ENCODE data around the gene MEP1A.
"Not testable (repeated sequence)": the region's sequence is repeated elsewhere in the genome, so short reads cannot be mapped to it uniquely, and the experiment has no call there.

The MEP1A gene

GRCh38 chr6:46793138-46793537 is at the start of gene MEP1A:
Gene MEP1A (plus strand): TSS chr6:46793389. CDS start chr6:46793399, 10 bp downstream.
- H3K9me3 Mint-ChIP-seq = no peaks in the 10 kb centered on the region
- no peaks in the 10 kb centered on the region for H3K4me1 Mint-ChIP-seq (ENCODE audit: low read depth)
- H3K4me3 Mint-ChIP-seq = no peak within 1 kb of the TSS
- no peaks in the 10 kb centered on the region for H3K36me3 Mint-ChIP-seq (ENCODE audit: low read depth)
- no peak for DNase-seq
- H3K27me3 Mint-ChIP-seq = peaks cover 12% of the 10 kb centered on the region
- H3K27ac Mint-ChIP-seq = no peak within 1 kb of the TSS

DNA sequence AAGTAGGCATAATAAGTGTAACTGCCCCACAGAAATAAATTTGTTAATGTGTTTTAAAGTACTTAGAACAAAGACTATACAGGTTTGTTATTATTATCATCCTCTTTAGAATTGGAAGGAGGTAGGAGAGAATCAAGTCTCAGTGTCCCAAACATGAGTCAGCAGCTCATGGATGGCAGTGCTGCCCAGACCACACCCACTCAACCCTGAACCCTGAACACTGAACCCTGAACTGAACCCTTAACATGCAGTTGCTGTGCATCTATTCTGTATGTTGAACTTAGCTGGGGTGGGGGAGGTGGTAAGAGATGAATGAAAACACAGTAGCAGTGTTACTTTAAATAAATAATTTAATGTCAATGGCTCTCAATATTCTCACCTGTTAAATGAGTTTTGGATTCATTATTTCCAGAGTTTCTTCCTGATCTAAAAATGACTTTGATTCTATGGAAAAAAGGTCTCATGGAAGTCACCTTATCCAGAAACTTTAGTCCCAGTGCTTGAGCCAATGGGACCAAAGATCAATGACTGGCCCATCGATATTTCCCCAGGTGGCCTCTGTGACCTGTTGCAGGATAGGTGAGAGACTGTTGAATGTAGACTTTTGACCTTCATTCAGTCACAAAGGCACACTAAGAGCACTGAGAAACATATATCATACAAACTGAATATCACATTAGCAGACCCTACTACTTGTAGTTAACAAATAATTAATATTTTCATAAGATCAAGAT is 49.6 kb upstream of the MEP1A start:
- Mint-ChIP-seq H3K4me3 (no peak overlapping the region), H3K9me3 (no peaks in the 10 kb centered on the region), H3K27me3 (peaks cover 23% of the 10 kb centered on the region), H3K27ac (no peak overlapping the region), H3K4me1 (ENCODE audit: low read depth) (no peaks in the 10 kb centered on the region), H3K36me3 (ENCODE audit: low read depth) (no peaks in the 10 kb centered on the region)
- DNase-seq = no peak

DNA sequence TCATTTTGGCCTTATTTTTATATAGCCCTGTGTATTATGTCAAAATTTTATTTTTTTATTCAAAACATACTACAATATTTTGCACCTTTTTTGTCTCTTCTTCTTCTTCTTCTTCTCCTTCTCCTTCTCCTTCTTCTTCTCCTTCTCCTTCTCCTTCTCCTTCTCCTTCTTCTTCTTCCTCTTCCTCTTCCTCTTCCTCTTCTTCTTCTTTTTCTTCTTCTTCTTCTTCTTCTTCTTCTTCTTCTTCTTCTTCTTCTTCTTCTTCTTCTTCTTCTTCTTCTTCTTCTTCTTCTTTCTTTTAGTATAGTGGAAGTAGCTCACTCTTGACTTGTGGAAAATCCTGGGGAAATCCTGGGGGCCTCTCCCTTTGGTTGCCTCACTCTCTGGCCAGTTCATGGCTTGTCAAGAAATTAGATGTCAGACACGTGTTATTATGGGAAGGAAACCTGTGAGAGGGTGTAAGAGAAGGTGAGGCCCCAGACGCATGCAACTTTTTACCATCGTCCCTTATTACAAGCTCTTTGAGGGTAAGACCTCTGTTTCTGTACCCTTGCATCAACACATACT is 48.9 kb upstream of the MEP1A start:
- not testable (repeated sequence) for H3K4me3 Mint-ChIP-seq; H3K27ac Mint-ChIP-seq; DNase-seq; H3K4me1 Mint-ChIP-seq (ENCODE audit: low read depth); H3K9me3 Mint-ChIP-seq; H3K36me3 Mint-ChIP-seq (ENCODE audit: low read depth)
- H3K27me3 Mint-ChIP-seq = peaks cover 26% of the 10 kb centered on the region

- Mint-ChIP-seq H3K4me1 (ENCODE audit: low read depth) (no peaks in the 10 kb centered on the region), H3K27ac (no peak overlapping the region)
- no peak for DNase-seq
These were observed 47.2 kb upstream of the MEP1A start for GRCh38 chr6:46745973-46746372.

DNA sequence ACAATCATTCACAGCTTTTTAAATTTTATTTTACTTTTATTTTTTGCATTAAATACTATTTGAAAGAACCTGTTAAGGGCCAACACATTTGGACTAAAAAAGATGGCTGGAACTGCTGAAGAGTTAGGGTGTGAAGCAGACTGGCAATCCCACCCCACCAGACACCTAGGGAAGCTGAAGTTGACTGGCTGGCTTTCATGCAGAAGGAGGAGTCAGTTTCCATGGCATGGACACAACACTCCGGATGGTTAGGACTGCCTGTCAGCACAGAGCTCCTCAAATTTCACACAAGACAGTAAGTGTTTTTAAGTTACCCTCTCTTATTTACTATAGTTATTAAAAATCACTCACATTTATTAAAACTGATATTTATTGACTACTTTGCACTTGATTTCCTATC is 46.5 kb upstream of the MEP1A start, which contains the start of gene ANKRD66:
ANKRD66 (plus strand) TSS at position 238 of the 400 bp plus-strand sequence. CDS start 5,016 bp downstream, outside the sequence.
- Mint-ChIP-seq H3K9me3 (no peaks in the 10 kb centered on the region), H3K4me3 (no peak within 1 kb of the TSS), H3K36me3 (ENCODE audit: low read depth) (no peaks in the 10 kb centered on the region), H3K27me3 (peaks cover 23% of the 10 kb centered on the region), H3K4me1 (ENCODE audit: low read depth) (no peaks in the 10 kb centered on the region), H3K27ac (no peak within 1 kb of the TSS)
- DNase-seq = no peak

More at GRCh38 chr6:46745973-46746372, 47.2 kb upstream of the MEP1A start:
- H3K4me3 Mint-ChIP-seq = no peak overlapping the region
- H3K9me3 Mint-ChIP-seq = no peaks in the 10 kb centered on the region
- no peaks in the 10 kb centered on the region for H3K36me3 Mint-ChIP-seq (ENCODE audit: low read depth)
- peaks cover 26% of the 10 kb centered on the region for H3K27me3 Mint-ChIP-seq

- no peaks in the 10 kb centered on the region for H3K9me3 Mint-ChIP-seq
- H3K36me3 Mint-ChIP-seq (ENCODE audit: low read depth) = no peaks in the 10 kb centered on the region
- no peak for DNase-seq
- H3K27ac Mint-ChIP-seq = no peak overlapping the region
- no peaks in the 10 kb centered on the region for H3K4me1 Mint-ChIP-seq (ENCODE audit: low read depth)
- no peak overlapping the region for H3K4me3 Mint-ChIP-seq
- H3K27me3 Mint-ChIP-seq = peaks cover 24% of the 10 kb centered on the region
These were observed 44.2 kb upstream of the MEP1A start for GRCh38 chr6:46748940-46749503.

- Mint-ChIP-seq H3K4me1 (ENCODE audit: low read depth) (no peaks in the 10 kb centered on the region), H3K27me3 (peaks cover 27% of the 10 kb centered on the region)
- DNase-seq = no peak
These were observed 43.5 kb upstream of the MEP1A start for GRCh38 chr6:46749731-46750130.

GRCh38 chr6:46751658-46752057 is 41.5 kb upstream of the MEP1A start:
- H3K4me3 Mint-ChIP-seq = no peak overlapping the region
- no peaks in the 10 kb centered on the region for H3K9me3 Mint-ChIP-seq
- peaks cover 16% of the 10 kb centered on the region for H3K27me3 Mint-ChIP-seq
- no peaks in the 10 kb centered on the region for H3K36me3 Mint-ChIP-seq (ENCODE audit: low read depth)
- H3K4me1 Mint-ChIP-seq (ENCODE audit: low read depth) = no peaks in the 10 kb centered on the region
- H3K27ac Mint-ChIP-seq = no peak overlapping the region
- DNase-seq = no peak

More at GRCh38 chr6:46749731-46750130, 43.5 kb upstream of the MEP1A start:
- Mint-ChIP-seq H3K4me3 (no peak overlapping the region), H3K27ac (no peak overlapping the region), H3K36me3 (ENCODE audit: low read depth) (no peaks in the 10 kb centered on the region), H3K9me3 (no peaks in the 10 kb centered on the region)

GRCh38 chr6:46755865-46756264 is 37.3 kb upstream of the MEP1A start:
- Mint-ChIP-seq H3K4me3 (no peak overlapping the region), H3K27ac (no peak overlapping the region), H3K4me1 (ENCODE audit: low read depth) (no peaks in the 10 kb centered on the region), H3K36me3 (ENCODE audit: low read depth) (no peaks in the 10 kb centered on the region), H3K9me3 (no peaks in the 10 kb centered on the region), H3K27me3 (peaks cover 16% of the 10 kb centered on the region)
- no peak for DNase-seq

DNA sequence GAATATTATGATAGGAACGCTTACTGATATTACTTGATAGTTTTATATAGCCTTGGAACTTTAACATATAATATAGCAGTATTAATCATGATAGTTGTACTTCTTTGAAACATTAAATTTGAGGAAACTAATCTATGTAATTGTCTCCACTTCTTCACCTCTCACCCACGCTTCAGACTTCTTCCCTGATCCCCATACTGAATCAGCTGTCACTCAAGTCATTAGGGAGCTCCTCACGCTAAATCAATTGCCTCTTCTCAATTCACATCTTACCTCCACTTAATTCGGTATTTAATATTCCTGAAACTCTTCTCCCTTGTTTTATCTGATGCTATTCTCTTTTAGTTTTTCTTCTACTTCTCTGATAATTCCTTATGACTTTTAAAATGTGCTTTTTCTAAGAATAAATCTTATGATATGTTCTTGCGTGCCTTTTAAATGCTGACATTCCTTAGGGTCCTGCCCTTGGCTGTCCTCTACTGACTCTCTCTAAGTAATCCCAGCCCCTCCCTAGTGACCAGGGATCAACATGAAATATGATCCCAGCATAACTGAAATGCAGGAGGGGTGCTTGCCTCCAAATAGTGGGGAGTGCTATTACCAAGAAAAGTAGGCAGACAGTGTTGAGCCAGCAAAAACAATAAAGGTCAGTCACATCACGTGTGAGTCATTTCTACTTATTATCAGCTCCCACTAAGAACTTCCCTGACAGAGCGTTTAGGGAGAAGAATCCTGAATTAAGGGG is 36.5 kb upstream of the MEP1A start:
- H3K4me1 Mint-ChIP-seq (ENCODE audit: low read depth) = no peaks in the 10 kb centered on the region
- H3K27ac Mint-ChIP-seq = no peak overlapping the region
- no peak overlapping the region for H3K4me3 Mint-ChIP-seq
- peaks cover 21% of the 10 kb centered on the region for H3K27me3 Mint-ChIP-seq
- no peaks in the 10 kb centered on the region for H3K9me3 Mint-ChIP-seq
- no peak for DNase-seq
- no peaks in the 10 kb centered on the region for H3K36me3 Mint-ChIP-seq (ENCODE audit: low read depth)

GRCh38 chr6:46757214-46757596 is 36.0 kb upstream of the MEP1A start:
- peaks cover 21% of the 10 kb centered on the region for H3K27me3 Mint-ChIP-seq

GRCh38 chr6:46758960-46759753 is 34.0 kb upstream of the MEP1A start:
- H3K27me3 Mint-ChIP-seq = peaks cover 20% of the 10 kb centered on the region
- no peaks in the 10 kb centered on the region for H3K4me1 Mint-ChIP-seq (ENCODE audit: low read depth)
- H3K36me3 Mint-ChIP-seq (ENCODE audit: low read depth) = no peaks in the 10 kb centered on the region
- no peak overlapping the region for H3K27ac Mint-ChIP-seq
- no peak for DNase-seq
- H3K4me3 Mint-ChIP-seq = no peak overlapping the region
- no peaks in the 10 kb centered on the region for H3K9me3 Mint-ChIP-seq

More at GRCh38 chr6:46757214-46757596, 36.0 kb upstream of the MEP1A start:
- DNase-seq = no peak
- Mint-ChIP-seq H3K4me3 (no peak overlapping the region), H3K9me3 (no peaks in the 10 kb centered on the region), H3K4me1 (ENCODE audit: low read depth) (no peaks in the 10 kb centered on the region), H3K27ac (no peak overlapping the region), H3K36me3 (ENCODE audit: low read depth) (no peaks in the 10 kb centered on the region)

DNA sequence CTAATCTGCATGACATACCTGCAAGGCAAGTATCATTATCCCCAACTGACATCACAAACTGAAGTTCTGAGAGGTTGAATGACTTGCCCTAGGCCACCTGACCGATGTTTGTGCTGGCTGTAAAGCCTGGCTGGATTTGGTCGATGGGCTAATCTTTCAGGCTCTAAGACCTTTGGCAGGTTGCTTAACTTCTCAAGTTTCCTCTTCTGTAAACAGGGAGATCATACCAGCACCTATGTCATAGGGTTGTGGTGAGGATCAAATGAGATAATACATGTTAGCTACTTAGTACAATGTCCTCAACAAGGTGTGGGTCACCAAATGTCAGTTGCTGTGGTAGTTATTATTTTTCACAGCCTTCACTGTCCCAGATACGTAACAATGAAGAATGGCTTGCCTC is 32.3 kb upstream of the MEP1A start:
- no peaks in the 10 kb centered on the region for H3K4me1 Mint-ChIP-seq (ENCODE audit: low read depth)
- H3K4me3 Mint-ChIP-seq = no peak overlapping the region
- H3K9me3 Mint-ChIP-seq = no peaks in the 10 kb centered on the region
- H3K36me3 Mint-ChIP-seq (ENCODE audit: low read depth) = no peaks in the 10 kb centered on the region
- DNase-seq = no peak
- no peak overlapping the region for H3K27ac Mint-ChIP-seq
- H3K27me3 Mint-ChIP-seq = peaks cover 24% of the 10 kb centered on the region

- peaks cover 29% of the 10 kb centered on the region for H3K27me3 Mint-ChIP-seq
- no peak overlapping the region for H3K4me3 Mint-ChIP-seq
- H3K4me1 Mint-ChIP-seq (ENCODE audit: low read depth) = no peaks in the 10 kb centered on the region
- no peak for DNase-seq
- no peak overlapping the region for H3K27ac Mint-ChIP-seq
- no peaks in the 10 kb centered on the region for H3K36me3 Mint-ChIP-seq (ENCODE audit: low read depth)
- no peaks in the 10 kb centered on the region for H3K9me3 Mint-ChIP-seq
These were observed 29.7 kb upstream of the MEP1A start for GRCh38 chr6:46763466-46763865.
